HL-60 (cell line): ENCODE data around the gene SNX9.

Experiments used
- DNase-seq, 2 experiments: peaks; one replicate each; pipeline ENCODE4 v3.0.0-alpha.2; 2010 to 2020; ENCODE audit warnings: low read depth in 1 of 2, low spot score in 1 of 2
- H3K27ac ChIP-seq: fragments of 250-450 bp; sonication (Bioruptor Pico); replicated peaks from 2 replicates; pipeline ENCODE4 v1.5.1; 2020; ENCODE audit warnings: mild to moderate bottlenecking, moderate library complexity
- H3K27me3 ChIP-seq: fragments of 250-450 bp; sonication (Bioruptor Pico); 2 replicates; pipeline ENCODE4 v1.5.1; 2021; ENCODE audit warnings: mild to moderate bottlenecking, moderate library complexity; ENCODE audit not compliant: insufficient read depth, poor library complexity, severe bottlenecking
- H3K4me3 ChIP-seq: replicated peaks from 2 replicates; pipeline ENCODE4 v1.5.1; 2011; ENCODE audit warnings: mild to moderate bottlenecking, control low read depth, low read length; ENCODE audit not compliant: insufficient read depth
- CTCF ChIP-seq: IDR thresholded peaks from one replicate; pipeline ENCODE4 v1.5.1; 2011; ENCODE audit warnings: low read length, control low read depth, inconsistent platforms; ENCODE audit not compliant: insufficient read depth
- GABPA ChIP-seq: IDR thresholded peaks from 2 replicates; pipeline ENCODE4 v1.6.1; 2012; ENCODE audit warnings: low read depth
- POLR2AphosphoS5 ChIP-seq: IDR thresholded peaks from 2 replicates; pipeline ENCODE4 v1.6.1; 2012; ENCODE audit warnings: low read depth
- REST ChIP-seq: IDR thresholded peaks from 2 replicates; pipeline ENCODE4 v1.6.1; 2012; ENCODE audit warnings: low read depth; ENCODE audit not compliant: insufficient replicate concordance
- SPI1 ChIP-seq: IDR thresholded peaks from 2 replicates; pipeline ENCODE4 v1.6.1; 2012; ENCODE audit warnings: low read depth, mild to moderate bottlenecking, borderline replicate concordance

Gene SNX9

GRCh38 chr6:157984128-157984527 is 161.1 kb downstream of the SNX9 start:
- Histone ChIP-seq H3K4me3 (no peak overlapping the region), H3K27ac (no peak overlapping the region), H3K27me3 (no peaks in the 10 kb centered on the region)
- TF ChIP-seq POLR2AphosphoS5 (no peak), SPI1 (no peak), CTCF (no peak), REST (no peak), GABPA (no peak)
- no peak for DNase-seq

GRCh38 chr6:157984686-157985225 is 161.7 kb downstream of the SNX9 start:
- Histone ChIP-seq H3K27me3 (no peaks in the 10 kb centered on the region), H3K4me3 (no peak overlapping the region), H3K27ac (no peak overlapping the region)
- TF ChIP-seq CTCF (no peak), SPI1 (no peak), REST (no peak), GABPA (no peak), POLR2AphosphoS5 (no peak)
- DNase-seq = no peak

GRCh38 chr6:157985378-157986155 is 162.5 kb downstream of the SNX9 start:
- Histone ChIP-seq H3K27me3 (no peaks in the 10 kb centered on the region), H3K27ac (no peak overlapping the region), H3K4me3 (no peak overlapping the region)
- no peak for DNase-seq
- TF ChIP-seq REST (no peak), GABPA (no peak), POLR2AphosphoS5 (no peak), CTCF (no peak), SPI1 (no peak)
